ENCODE data around the gene OR10P1.

OR10P1 gene

DNA sequence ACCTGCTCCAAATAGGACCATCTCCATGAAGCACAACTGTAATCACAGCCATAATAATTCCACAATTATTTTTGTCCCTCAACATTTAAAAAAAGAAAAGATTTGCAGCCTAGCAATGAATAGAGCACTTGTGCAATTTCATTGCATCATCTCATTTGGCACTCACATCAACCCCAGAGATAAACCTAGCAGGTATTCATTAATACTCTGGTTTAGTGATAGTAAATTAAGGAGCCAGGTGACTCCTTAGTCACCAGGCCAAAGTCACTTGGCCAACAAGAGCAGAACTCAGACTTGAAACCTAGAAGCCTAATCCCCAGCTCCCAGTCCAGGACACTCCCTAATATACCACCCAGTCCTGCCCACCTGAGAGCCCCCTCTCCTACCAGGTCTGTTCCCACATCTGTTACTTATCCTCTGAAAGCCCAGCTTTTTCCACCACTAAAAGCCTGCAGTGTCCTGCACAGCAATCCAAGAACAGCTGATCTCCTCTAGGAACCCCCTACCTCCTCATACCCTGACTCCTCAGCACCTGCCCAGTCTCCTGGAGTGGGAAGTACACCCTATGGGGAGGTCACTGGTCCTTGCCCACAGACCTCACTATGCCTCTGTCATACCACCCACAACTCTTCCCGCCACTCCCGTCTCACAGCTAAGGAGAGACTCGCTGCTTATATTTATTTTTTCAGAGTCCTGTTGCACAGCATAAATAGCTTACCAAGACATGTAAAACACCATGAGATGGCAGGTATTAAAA is 22.1 kb downstream of the OR10P1 start:
- Histone ChIP-seq H3K4me2 (ENCODE audit: low read depth, low read length, poor library complexity, severe bottlenecking) (no peak overlapping the region), H3K36me3 (ENCODE audit: low read length) (no peaks in the 10 kb centered on the region), H3K9ac (ENCODE audit: low read length) (no peak overlapping the region), H3F3A (ENCODE audit: insufficient read depth) (no peaks in the 10 kb centered on the region), H3K9me2 (replicated peaks; ENCODE audit: insufficient read depth, low read length) (no peaks in the 10 kb centered on the region), H3K79me2 (ENCODE audit: insufficient read depth, low read length) (no peaks in the 10 kb centered on the region), H2AFZ (ENCODE audit: low read depth, low read length, severe bottlenecking) (no peak overlapping the region), H4K20me1 (ENCODE audit: low read depth, low read length) (no peaks in the 10 kb centered on the region), H3K27me3 (ENCODE audit: low read length) (no peaks in the 10 kb centered on the region), H3K27ac (ENCODE audit: low read depth, low read length) (no peak overlapping the region), H3K4me3 (ENCODE audit: insufficient read depth, low read length, poor library complexity, severe bottlenecking) (no peak overlapping the region), H3K9me3 (ENCODE audit: insufficient read depth, low read length) (no peaks in the 10 kb centered on the region)
- TF ChIP-seq EZH2phosphoT487 (conservative IDR thresholded peaks at IDR 0.05; ENCODE audit: low read length), result no peak
- TF ChIP-seq, protein P1, sequence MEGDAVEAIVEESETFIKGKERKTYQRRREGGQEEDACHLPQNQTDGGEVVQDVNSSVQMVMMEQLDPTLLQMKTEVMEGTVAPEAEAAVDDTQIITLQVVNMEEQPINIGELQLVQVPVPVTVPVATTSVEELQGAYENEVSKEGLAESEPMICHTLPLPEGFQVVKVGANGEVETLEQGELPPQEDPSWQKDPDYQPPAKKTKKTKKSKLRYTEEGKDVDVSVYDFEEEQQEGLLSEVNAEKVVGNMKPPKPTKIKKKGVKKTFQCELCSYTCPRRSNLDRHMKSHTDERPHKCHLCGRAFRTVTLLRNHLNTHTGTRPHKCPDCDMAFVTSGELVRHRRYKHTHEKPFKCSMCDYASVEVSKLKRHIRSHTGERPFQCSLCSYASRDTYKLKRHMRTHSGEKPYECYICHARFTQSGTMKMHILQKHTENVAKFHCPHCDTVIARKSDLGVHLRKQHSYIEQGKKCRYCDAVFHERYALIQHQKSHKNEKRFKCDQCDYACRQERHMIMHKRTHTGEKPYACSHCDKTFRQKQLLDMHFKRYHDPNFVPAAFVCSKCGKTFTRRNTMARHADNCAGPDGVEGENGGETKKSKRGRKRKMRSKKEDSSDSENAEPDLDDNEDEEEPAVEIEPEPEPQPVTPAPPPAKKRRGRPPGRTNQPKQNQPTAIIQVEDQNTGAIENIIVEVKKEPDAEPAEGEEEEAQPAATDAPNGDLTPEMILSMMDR (IDR thresholded peaks at IDR 0.05; ENCODE audit: insufficient read depth, low read length, poor library complexity, severe bottlenecking), result no peak

DNA sequence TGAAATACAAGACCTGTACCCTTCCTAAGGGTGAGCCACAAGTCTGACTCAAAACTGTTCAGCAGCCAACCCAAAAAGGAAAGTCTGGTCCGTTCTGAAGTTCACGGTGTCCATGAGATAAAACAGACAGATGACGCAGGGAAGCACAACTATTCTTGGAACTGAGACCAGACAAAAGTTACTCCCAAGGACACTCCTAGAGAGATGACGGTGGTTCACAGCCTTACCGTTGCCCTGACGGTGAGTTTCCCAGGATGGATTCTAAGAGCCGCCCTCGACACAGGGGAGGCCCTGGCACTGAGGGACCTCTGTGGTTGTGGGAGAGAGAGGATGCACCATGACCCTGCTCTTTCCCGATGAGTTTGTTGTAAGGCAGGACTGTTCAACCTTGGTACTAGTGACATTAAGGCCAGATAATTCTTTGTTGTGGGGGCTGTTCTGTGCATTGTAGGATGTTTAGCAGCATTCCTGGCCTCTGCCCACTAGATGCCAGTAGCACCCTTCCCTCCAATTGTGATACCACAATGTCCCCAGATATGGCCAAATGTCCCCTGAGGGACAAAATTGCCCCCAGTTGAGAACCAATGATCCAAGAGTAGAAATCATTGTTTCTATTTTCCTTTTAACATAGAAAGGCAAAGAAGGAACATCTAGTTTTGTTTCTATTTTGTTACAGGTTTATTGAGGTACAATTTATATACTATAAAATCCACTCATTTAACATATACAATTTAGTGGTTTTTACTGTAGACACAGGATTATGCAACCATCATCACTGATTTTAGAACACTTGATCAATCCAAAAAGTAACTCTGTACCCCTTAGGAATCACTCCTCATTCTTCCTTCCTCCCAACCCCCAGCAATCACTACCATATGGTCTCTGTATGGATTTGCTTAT is 23.0 kb downstream of the OR10P1 start:
- TF ChIP-seq, protein P1 (IDR thresholded peaks at IDR 0.05; ENCODE audit: insufficient read depth, low read length, poor library complexity, severe bottlenecking), result peak; percentile 26
- no peak for TF ChIP-seq EZH2phosphoT487 (conservative IDR thresholded peaks at IDR 0.05; ENCODE audit: low read length)

DNA sequence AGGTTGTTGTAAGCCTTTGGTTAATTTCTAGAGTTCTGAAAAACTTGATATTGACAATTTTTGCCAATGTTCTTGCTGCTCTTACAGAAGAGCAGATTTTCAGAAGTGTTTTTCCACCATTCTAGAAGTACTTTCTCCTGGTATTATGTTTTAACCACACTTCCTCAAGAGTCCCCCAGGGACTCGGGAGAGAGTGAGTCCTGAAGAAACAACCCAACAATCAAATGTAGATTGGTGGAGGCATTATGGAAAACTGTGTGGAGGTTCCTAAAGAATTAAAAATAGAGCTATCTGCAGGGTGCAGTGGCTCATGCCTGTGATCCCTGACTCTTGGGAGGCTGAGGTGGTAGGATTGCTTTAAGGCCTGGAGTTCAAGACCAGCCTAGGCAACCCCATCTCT is 26.7 kb downstream of the OR10P1 start:
- no peaks in the 10 kb centered on the region for H3K9me2 ChIP-seq (replicated peaks; ENCODE audit: insufficient read depth, low read length)
- no peak overlapping the region for H2AFZ ChIP-seq (ENCODE audit: low read depth, low read length, severe bottlenecking)
- H4K20me1 ChIP-seq (ENCODE audit: low read depth, low read length), result no peaks in the 10 kb centered on the region
- H3K4me2 ChIP-seq (ENCODE audit: low read depth, low read length, poor library complexity, severe bottlenecking), result no peak overlapping the region
- no peak overlapping the region for H3K9ac ChIP-seq (ENCODE audit: low read length)
- TF ChIP-seq, protein P1 (IDR thresholded peaks at IDR 0.05; ENCODE audit: insufficient read depth, low read length, poor library complexity, severe bottlenecking), result no peak
- TF ChIP-seq EZH2phosphoT487 (conservative IDR thresholded peaks at IDR 0.05; ENCODE audit: low read length), result no peak
- H3K27me3 ChIP-seq (ENCODE audit: low read length), result no peaks in the 10 kb centered on the region
- no peak overlapping the region for H3K27ac ChIP-seq (ENCODE audit: low read depth, low read length)
- no peaks in the 10 kb centered on the region for H3K9me3 ChIP-seq (ENCODE audit: insufficient read depth, low read length)
- no peaks in the 10 kb centered on the region for H3F3A ChIP-seq (ENCODE audit: insufficient read depth)
- no peak overlapping the region for H3K4me3 ChIP-seq (ENCODE audit: insufficient read depth, low read length, poor library complexity, severe bottlenecking)
- H3K79me2 ChIP-seq (ENCODE audit: insufficient read depth, low read length), result no peaks in the 10 kb centered on the region
- no peaks in the 10 kb centered on the region for H3K36me3 ChIP-seq (ENCODE audit: low read length)

More for the DNA sequence above, 23.0 kb downstream of the OR10P1 start:
- H3F3A ChIP-seq (ENCODE audit: insufficient read depth), result no peaks in the 10 kb centered on the region
- H2AFZ ChIP-seq (ENCODE audit: low read depth, low read length, severe bottlenecking), result no peak overlapping the region
- no peak overlapping the region for H3K9ac ChIP-seq (ENCODE audit: low read length)
- H3K9me2 ChIP-seq (replicated peaks; ENCODE audit: insufficient read depth, low read length), result no peaks in the 10 kb centered on the region
- no peaks in the 10 kb centered on the region for H3K9me3 ChIP-seq (ENCODE audit: insufficient read depth, low read length)
- no peaks in the 10 kb centered on the region for H4K20me1 ChIP-seq (ENCODE audit: low read depth, low read length)
- H3K27me3 ChIP-seq (ENCODE audit: low read length), result no peaks in the 10 kb centered on the region
- no peak overlapping the region for H3K4me2 ChIP-seq (ENCODE audit: low read depth, low read length, poor library complexity, severe bottlenecking)
- no peaks in the 10 kb centered on the region for H3K36me3 ChIP-seq (ENCODE audit: low read length)
- H3K27ac ChIP-seq (ENCODE audit: low read depth, low read length), result no peak overlapping the region
- H3K79me2 ChIP-seq (ENCODE audit: insufficient read depth, low read length), result no peaks in the 10 kb centered on the region
- H3K4me3 ChIP-seq (ENCODE audit: insufficient read depth, low read length, poor library complexity, severe bottlenecking), result no peak overlapping the region
